Smooth muscle cell (in vitro differentiated cells): ENCODE data around the gene PRKD2. TPM values are rescaled to one million over a fixed set of nuclear protein-coding genes. Genes with fewer than 3 reads are reported as not detected.

ENCODE experiments used
- DNase-seq: peaks from one replicate; lab custom pipeline; 2025; ENCODE audit not compliant: unreplicated experiment; lab: John Stamatoyannopoulos, UW
- H2AFZ ChIP-seq: fragments of 200-600 bp; sonication (generic); 2 replicates; pipeline ENCODE4 v1.6.0; 2016; ENCODE audit warnings: antibody characterized with exemption, low read depth, mild to moderate bottlenecking
- H3F3A ChIP-seq: fragments of 200-600 bp; sonication (generic); 2 replicates; pipeline ENCODE4 v1.6.0; 2017; ENCODE audit warnings: antibody characterized with exemption, low read depth
- H3K27ac ChIP-seq: fragments of 200-600 bp; sonication (generic); 2 replicates; pipeline ENCODE4 v1.5.1; 2016; ENCODE audit warnings: low read depth, mild to moderate bottlenecking
- H3K27me3 ChIP-seq: fragments of 200-600 bp; sonication (generic); 2 replicates; pipeline ENCODE4 v1.6.1; 2016; ENCODE audit warnings: low read depth, mild to moderate bottlenecking
- H3K36me3 ChIP-seq: fragments of 200-600 bp; sonication (generic); 2 replicates; pipeline ENCODE4 v1.5.1; 2016; ENCODE audit warnings: low read depth
- H3K4me1 ChIP-seq: fragments of 200-600 bp; sonication (generic); 2 replicates; pipeline ENCODE4 v1.5.1; 2016; ENCODE audit warnings: low read depth
- H3K4me2 ChIP-seq: fragments of 200-600 bp; sonication (generic); 2 replicates; pipeline ENCODE4 v1.6.0; 2016; ENCODE audit warnings: mild to moderate bottlenecking
- H3K4me3 ChIP-seq: fragments of 200-600 bp; sonication (generic); 2 replicates; pipeline ENCODE4 v1.5.1; 2016; ENCODE audit warnings: mild to moderate bottlenecking
- H3K79me2 ChIP-seq: fragments of 200-600 bp; sonication (generic); 2 replicates; pipeline ENCODE4 v1.6.0; 2016; ENCODE audit warnings: low read depth, mild to moderate bottlenecking
- H3K9ac ChIP-seq: fragments of 200-600 bp; sonication (generic); 2 replicates; pipeline ENCODE4 v1.6.0; 2016; ENCODE audit warnings: low read depth
- H3K9me3 ChIP-seq: fragments of 200-600 bp; sonication (generic); replicated peaks from 2 replicates; pipeline ENCODE4 v1.5.1; 2016; ENCODE audit warnings: low read depth
- H4K20me1 ChIP-seq: fragments of 200-600 bp; sonication (generic); 2 replicates; pipeline ENCODE4 v1.6.0; 2016; ENCODE audit warnings: low read depth
- CTCF ChIP-seq: fragments of 200-600 bp; sonication (generic); IDR thresholded peaks from 2 replicates; pipeline ENCODE4 v1.5.1; 2017; ENCODE audit warnings: borderline replicate concordance, mild to moderate bottlenecking, antibody characterized with exemption; ENCODE audit not compliant: insufficient read depth, poor library complexity, severe bottlenecking
- WGBS: methylation state at CpG from one replicate; pipeline ENCODE4 v1.1.7; 2016; ENCODE audit warnings: low lambda C conversion rate; 5-methylcytosine and 5-hydroxymethylcytosine counted together
- polyA plus RNA-seq: library from polyadenylated mRNA; unstranded; fragments of >200 nt; fragmentation: Nextera tagmentation; extraction: Ambion mirVana; gene quantifications from 2 replicates; pipeline ENCODE4 v1.2.1, GENCODE V29; 2016
- total RNA-seq: library from RNA; depleted of rRNA; stranded (reverse); fragments of >200 nt; gene quantifications from 2 replicates; pipeline ENCODE4 v1.2.3, GENCODE V29; 2014

Gene PRKD2
- total and polyA plus RNA-seq, 2 experiments from 2014 or later: 24.2 to 34.6 TPM

- no peak for DNase-seq
- H4K20me1 ChIP-seq: peaks cover 26% of the 10 kb centered on the region
- no peaks in the 10 kb centered on the region for H3K27me3 ChIP-seq
- H3K4me1 ChIP-seq: no peaks in the 10 kb centered on the region
- H2AFZ ChIP-seq: no peak overlapping the region
- H3F3A ChIP-seq: peaks cover 8% of the 10 kb centered on the region
- WGBS: 93% methylated on average over 25 of the region's 25 CpGs
- no peaks in the 10 kb centered on the region for H3K9me3 ChIP-seq
- no peak overlapping the region for H3K27ac ChIP-seq
- no peak for TF ChIP-seq CTCF
- H3K4me2 ChIP-seq: no peak overlapping the region
- H3K9ac ChIP-seq: no peak overlapping the region
- no peak overlapping the region for H3K4me3 ChIP-seq
- H3K79me2 ChIP-seq: no peaks in the 10 kb centered on the region
- no peaks in the 10 kb centered on the region for H3K36me3 ChIP-seq
These were observed 5.6 kb upstream of the PRKD2 start for GRCh38 chr19:46722421-46723022.

DNA sequence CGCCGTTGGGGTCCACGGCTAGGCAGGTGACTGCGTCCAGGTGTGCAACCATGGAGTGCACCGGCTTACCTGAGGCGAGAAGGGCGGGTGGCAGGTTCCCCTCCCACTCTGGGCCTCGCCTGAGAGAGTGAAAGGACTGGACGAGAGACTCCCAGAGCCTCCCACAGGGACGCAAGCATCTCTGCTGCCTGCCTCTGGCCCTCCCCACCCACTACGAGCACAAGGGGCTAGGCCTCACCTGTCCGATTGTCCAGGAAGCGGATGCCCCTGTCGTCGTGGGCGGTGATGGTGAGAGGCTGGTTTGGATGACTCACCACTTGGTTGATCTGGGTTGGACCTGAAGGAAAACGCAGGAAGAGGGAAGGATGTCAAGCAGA lies 5.1 kb upstream of the PRKD2 start:
- TF ChIP-seq CTCF: no peak
- WGBS: 89% methylated on average over 17 of the region's 17 CpGs
- Histone ChIP-seq H3K27me3 (no peaks in the 10 kb centered on the region), H2AFZ (no peak overlapping the region), H3K79me2 (no peaks in the 10 kb centered on the region), H3K36me3 (no peaks in the 10 kb centered on the region), H3K27ac (no peak overlapping the region), H3K9ac (no peak overlapping the region), H3F3A (peaks cover 9% of the 10 kb centered on the region), H3K4me3 (no peak overlapping the region), H3K4me2 (no peak overlapping the region), H3K4me1 (no peaks in the 10 kb centered on the region), H3K9me3 (no peaks in the 10 kb centered on the region), H4K20me1 (peaks cover 20% of the 10 kb centered on the region)
- no peak for DNase-seq

GRCh38 chr19:46721269-46722003 lies 4.5 kb upstream of the PRKD2 start:
- peak; percentile 9 for TF ChIP-seq CTCF
- 92% methylated on average over 16 of the region's 16 CpGs for WGBS
- Histone ChIP-seq H3K79me2 (peaks cover 4% of the 10 kb centered on the region), H3K4me3 (no peak overlapping the region), H3K27me3 (no peaks in the 10 kb centered on the region), H4K20me1 (peaks cover 16% of the 10 kb centered on the region), H2AFZ (no peak overlapping the region), H3K9ac (no peak overlapping the region), H3K27ac (no peak overlapping the region), H3F3A (peaks cover 9% of the 10 kb centered on the region), H3K4me1 (no peaks in the 10 kb centered on the region), H3K36me3 (no peaks in the 10 kb centered on the region), H3K4me2 (no peak overlapping the region), H3K9me3 (no peaks in the 10 kb centered on the region)
- no peak for DNase-seq
